RWPE2 (cell line): ENCODE measurements around the gene PIN1.

ENCODE experiments used
- ATAC-seq: fragments of 200-7000 bp; cut with Tn5 transposase; 3 replicates; pipeline ENCODE4 v1.9.1; 2021; ENCODE audit warnings: low read depth
- DNase-seq: peaks from one replicate; pipeline ENCODE4 v3.0.0-alpha.2; 2020; ENCODE audit warnings: low spot score
- H3K27ac ChIP-seq: fragments of 450-650 bp; 2 replicates; pipeline ENCODE4 v1.5.1; 2017; ENCODE audit warnings: mild to moderate bottlenecking; ENCODE audit not compliant: poor library complexity, severe bottlenecking
- H3K27me3 ChIP-seq: fragments of 250-450 bp; sonication (Bioruptor Pico); 2 replicates; pipeline ENCODE4 v1.5.1; 2021; ENCODE audit warnings: mild to moderate bottlenecking, moderate library complexity; ENCODE audit not compliant: insufficient read depth, poor library complexity, severe bottlenecking
- H3K36me3 ChIP-seq: fragments of 250-450 bp; sonication (Bioruptor Pico); 2 replicates; pipeline ENCODE4 v1.5.1; 2020; ENCODE audit warnings: low read depth, mild to moderate bottlenecking, moderate library complexity
- H3K4me1 ChIP-seq: fragments of 250-450 bp; sonication (Bioruptor Pico); 2 replicates; pipeline ENCODE4 v1.5.1; 2021; ENCODE audit warnings: mild to moderate bottlenecking, moderate library complexity; ENCODE audit not compliant: insufficient read depth, poor library complexity, severe bottlenecking
- H3K4me3 ChIP-seq: fragments of 250-450 bp; sonication (Bioruptor Pico); 2 replicates; pipeline ENCODE4 v1.5.1; 2021; ENCODE audit warnings: mild to moderate bottlenecking, moderate library complexity; ENCODE audit not compliant: severe bottlenecking
- H3K9me3 ChIP-seq: fragments of 250-450 bp; sonication (Bioruptor Pico); 2 replicates; pipeline ENCODE4 v1.5.1; 2021; ENCODE audit warnings: mild to moderate bottlenecking, moderate library complexity; ENCODE audit not compliant: severe bottlenecking
- CTCF ChIP-seq: fragments of 450-650 bp; IDR thresholded peaks from one replicate; pipeline ENCODE4 v1.5.1; 2017; ENCODE audit warnings: mild to moderate bottlenecking, moderate library complexity; ENCODE audit not compliant: poor library complexity, severe bottlenecking

The PIN1 gene

GRCh38 chr19:9857076-9857721 lies 22.1 kb downstream of the PIN1 start:
- ATAC-seq (no peak), DNase-seq (no peak)
- Histone ChIP-seq H3K9me3 (no peaks in the 10 kb centered on the region), H3K4me1 (no peaks in the 10 kb centered on the region), H3K27ac (no peak overlapping the region), H3K27me3 (no peaks in the 10 kb centered on the region), H3K36me3 (no peaks in the 10 kb centered on the region), H3K4me3 (no peak overlapping the region)
- no peak for TF ChIP-seq CTCF

GRCh38 chr19:9857920-9858746 lies 23.0 kb downstream of the PIN1 start:
- DNase-seq: no peak
- H3K4me3 ChIP-seq: no peak overlapping the region
- peak; percentile 35; the same call in 1 of the 3 replicates for ATAC-seq
- H3K9me3 ChIP-seq: no peaks in the 10 kb centered on the region
- H3K27me3 ChIP-seq: no peaks in the 10 kb centered on the region
- no peaks in the 10 kb centered on the region for H3K4me1 ChIP-seq
- no peak overlapping the region for H3K27ac ChIP-seq
- H3K36me3 ChIP-seq: no peaks in the 10 kb centered on the region
- TF ChIP-seq CTCF: no peak

GRCh38 chr19:9858766-9859165 lies 23.6 kb downstream of the PIN1 start:
- TF ChIP-seq CTCF: no peak
- no peak overlapping the region for H3K27ac ChIP-seq
- no peak overlapping the region for H3K4me3 ChIP-seq
- H3K9me3 ChIP-seq: no peaks in the 10 kb centered on the region
- H3K36me3 ChIP-seq: no peaks in the 10 kb centered on the region
- no peaks in the 10 kb centered on the region for H3K27me3 ChIP-seq
- no peak for DNase-seq
- no peak for ATAC-seq
- H3K4me1 ChIP-seq: no peaks in the 10 kb centered on the region

- ATAC-seq: no peak
- TF ChIP-seq CTCF: no peak
- Histone ChIP-seq H3K4me3 (no peak overlapping the region), H3K9me3 (no peaks in the 10 kb centered on the region), H3K27me3 (no peaks in the 10 kb centered on the region), H3K4me1 (no peaks in the 10 kb centered on the region), H3K36me3 (no peaks in the 10 kb centered on the region), H3K27ac (no peak overlapping the region)
- DNase-seq: no peak
These were observed 25.3 kb downstream of the PIN1 start for GRCh38 chr19:9860407-9860806.

GRCh38 chr19:9861503-9861902 lies 26.4 kb downstream of the PIN1 start:
- Histone ChIP-seq H3K36me3 (no peaks in the 10 kb centered on the region), H3K27me3 (no peaks in the 10 kb centered on the region), H3K9me3 (no peaks in the 10 kb centered on the region), H3K4me1 (no peaks in the 10 kb centered on the region), H3K27ac (no peak overlapping the region), H3K4me3 (no peak overlapping the region)
- no peak for ATAC-seq
- TF ChIP-seq CTCF: no peak
- DNase-seq: no peak
